Cortex of kidney (tissue), 1 donor: Measurements from ENCODE around the gene SLC16A12.
"Not testable (repeated sequence)": the region's sequence is repeated elsewhere in the genome, so short reads cannot be mapped to it uniquely, and the experiment has no call there.

Source experiments
- DNase-seq: peaks from one replicate; lab custom pipeline; 2025; lab: John Stamatoyannopoulos, UW

The SLC16A12 gene

GRCh38 chr10:89548673-89549072, 13.3 kb upstream of the SLC16A12 start:
- no peak for DNase-seq

- no peak for DNase-seq
Measured at GRCh38 chr10:89547853-89548513, 12.6 kb upstream of the SLC16A12 start.

- not testable (repeated sequence) for DNase-seq
Measured at GRCh38 chr10:89546651-89547050, 11.3 kb upstream of the SLC16A12 start.

GRCh38 chr10:89543841-89544240, 8.4 kb upstream of the SLC16A12 start:
- no peak for DNase-seq

- DNase-seq: no peak
Measured at GRCh38 chr10:89540420-89540949, 5.1 kb upstream of the SLC16A12 start.

GRCh38 chr10:89537364-89537763, 2.0 kb upstream of the SLC16A12 start:
- no peak for DNase-seq

GRCh38 chr10:89536013-89536354, 590 bp upstream of the SLC16A12 start:
- DNase-seq: no peak

- no peak for DNase-seq
Measured at GRCh38 chr10:89534826-89535166, 598 bp downstream of the SLC16A12 start.

GRCh38 chr10:89532476-89532875, 2.9 kb downstream of the SLC16A12 start:
- DNase-seq: no peak

GRCh38 chr10:89531359-89531758, 4.0 kb downstream of the SLC16A12 start:
- no peak for DNase-seq

GRCh38 chr10:89529711-89530110, 5.7 kb downstream of the SLC16A12 start:
- not testable (repeated sequence) for DNase-seq

- DNase-seq: no peak
Measured at GRCh38 chr10:89526358-89526757, 9.0 kb downstream of the SLC16A12 start.

- DNase-seq: no peak
Measured at GRCh38 chr10:89525556-89525955, 9.8 kb downstream of the SLC16A12 start.

GRCh38 chr10:89524279-89524678, 11.1 kb downstream of the SLC16A12 start:
- no peak for DNase-seq

- DNase-seq: no peak
Measured at GRCh38 chr10:89523274-89523673, 12.1 kb downstream of the SLC16A12 start.

GRCh38 chr10:89522463-89522862, 12.9 kb downstream of the SLC16A12 start:
- no peak for DNase-seq

- DNase-seq: no peak
Measured at GRCh38 chr10:89521368-89521767, 14.0 kb downstream of the SLC16A12 start.

- DNase-seq: no peak
Measured at GRCh38 chr10:89520706-89521105, 14.7 kb downstream of the SLC16A12 start.

GRCh38 chr10:89518876-89519842, 16.2 kb downstream of the SLC16A12 start:
- DNase-seq: no peak

GRCh38 chr10:89518108-89518507, 17.3 kb downstream of the SLC16A12 start:
- no peak for DNase-seq

GRCh38 chr10:89516149-89516832, 19.1 kb downstream of the SLC16A12 start:
- DNase-seq: no peak

GRCh38 chr10:89515031-89515841, 20.2 kb downstream of the SLC16A12 start:
- DNase-seq: no peak
